GM18499 (cell line): ENCODE data around the gene SCFD2.
"Not testable (repeated sequence)": the region's sequence is repeated elsewhere in the genome, so short reads cannot be mapped to it uniquely, and the experiment has no call there.

ENCODE experiments used
- ATAC-seq: cut with Tn5 transposase; IDR thresholded peaks from one replicate; pipeline ENCODE4 v1.9.1; 2021; ENCODE audit warnings: moderate number of reproducible peaks; ENCODE audit not compliant: insufficient read depth, unreplicated experiment

SCFD2 gene

GRCh38 chr4:53273726-53274125 is 92.1 kb downstream of the SCFD2 start:
- no peak for ATAC-seq

- ATAC-seq, result no peak
Measured at GRCh38 chr4:53267026-53267425, 98.8 kb downstream of the SCFD2 start.

- not testable (repeated sequence) for ATAC-seq
Measured at GRCh38 chr4:53255986-53256385, 109.9 kb downstream of the SCFD2 start.

GRCh38 chr4:53240573-53240972 is 125.3 kb downstream of the SCFD2 start:
- no peak for ATAC-seq

GRCh38 chr4:53238352-53238751 is 127.5 kb downstream of the SCFD2 start:
- ATAC-seq, result not testable (repeated sequence)

- not testable (repeated sequence) for ATAC-seq
Measured at GRCh38 chr4:53237811-53238210, 128.1 kb downstream of the SCFD2 start.

GRCh38 chr4:53236624-53237023 is 129.2 kb downstream of the SCFD2 start:
- not testable (repeated sequence) for ATAC-seq

GRCh38 chr4:53235547-53235946 is 130.3 kb downstream of the SCFD2 start:
- ATAC-seq, result no peak

- no peak for ATAC-seq
Measured at GRCh38 chr4:53234669-53235068, 131.2 kb downstream of the SCFD2 start.

- no peak for ATAC-seq
Measured at GRCh38 chr4:53234111-53234510, 131.8 kb downstream of the SCFD2 start.

GRCh38 chr4:53233114-53233795 is 132.6 kb downstream of the SCFD2 start:
- ATAC-seq, result no peak

GRCh38 chr4:53232371-53232770 is 133.5 kb downstream of the SCFD2 start:
- no peak for ATAC-seq

- no peak for ATAC-seq
Measured at GRCh38 chr4:53228036-53228435, 137.8 kb downstream of the SCFD2 start.

- no peak for ATAC-seq
Measured at GRCh38 chr4:53227451-53227850, 138.4 kb downstream of the SCFD2 start.

- ATAC-seq, result no peak
Measured at GRCh38 chr4:53221832-53222480, 143.9 kb downstream of the SCFD2 start.

GRCh38 chr4:53219148-53219547 is 146.7 kb downstream of the SCFD2 start:
- ATAC-seq, result not testable (repeated sequence)

GRCh38 chr4:53208753-53209152 is 157.1 kb downstream of the SCFD2 start:
- ATAC-seq, result no peak

- no peak for ATAC-seq
Measured at GRCh38 chr4:53205970-53206369, 159.9 kb downstream of the SCFD2 start.

- ATAC-seq, result no peak
Measured at GRCh38 chr4:53199356-53199755, 166.5 kb downstream of the SCFD2 start.

- ATAC-seq, result no peak
Measured at GRCh38 chr4:53197772-53198142, 168.1 kb downstream of the SCFD2 start.

- ATAC-seq, result no peak
Measured at GRCh38 chr4:53196882-53197771, 168.7 kb downstream of the SCFD2 start.
